ENCODE measurements around the gene PIGR.

PIGR gene

DNA sequence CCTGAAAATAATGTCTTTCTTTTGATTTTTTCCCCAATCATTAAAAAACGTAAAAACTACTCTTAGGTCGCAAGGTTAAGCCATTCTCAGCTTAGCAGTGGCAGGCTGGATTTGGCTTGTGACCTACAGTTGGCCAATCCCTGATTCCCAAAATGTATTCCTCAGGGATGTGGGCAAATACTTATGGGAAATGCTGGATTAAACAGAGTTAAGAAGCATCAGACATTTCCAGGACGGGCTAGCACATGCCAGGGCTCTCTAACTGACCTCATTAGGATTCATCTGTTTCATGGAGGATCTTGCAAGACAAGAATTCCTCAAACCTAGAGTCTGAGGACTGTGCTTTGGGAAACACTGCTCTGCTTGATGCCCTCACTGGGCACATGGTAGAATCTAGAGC, 50.0 kb downstream of the PIGR start:
- TF ChIP-seq, protein P1, sequence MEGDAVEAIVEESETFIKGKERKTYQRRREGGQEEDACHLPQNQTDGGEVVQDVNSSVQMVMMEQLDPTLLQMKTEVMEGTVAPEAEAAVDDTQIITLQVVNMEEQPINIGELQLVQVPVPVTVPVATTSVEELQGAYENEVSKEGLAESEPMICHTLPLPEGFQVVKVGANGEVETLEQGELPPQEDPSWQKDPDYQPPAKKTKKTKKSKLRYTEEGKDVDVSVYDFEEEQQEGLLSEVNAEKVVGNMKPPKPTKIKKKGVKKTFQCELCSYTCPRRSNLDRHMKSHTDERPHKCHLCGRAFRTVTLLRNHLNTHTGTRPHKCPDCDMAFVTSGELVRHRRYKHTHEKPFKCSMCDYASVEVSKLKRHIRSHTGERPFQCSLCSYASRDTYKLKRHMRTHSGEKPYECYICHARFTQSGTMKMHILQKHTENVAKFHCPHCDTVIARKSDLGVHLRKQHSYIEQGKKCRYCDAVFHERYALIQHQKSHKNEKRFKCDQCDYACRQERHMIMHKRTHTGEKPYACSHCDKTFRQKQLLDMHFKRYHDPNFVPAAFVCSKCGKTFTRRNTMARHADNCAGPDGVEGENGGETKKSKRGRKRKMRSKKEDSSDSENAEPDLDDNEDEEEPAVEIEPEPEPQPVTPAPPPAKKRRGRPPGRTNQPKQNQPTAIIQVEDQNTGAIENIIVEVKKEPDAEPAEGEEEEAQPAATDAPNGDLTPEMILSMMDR (IDR thresholded peaks at IDR 0.05; ENCODE audit: insufficient read depth, missing control alignments) = no peak
- FAIRE-seq (no peak), DNase-seq (ENCODE audit: insufficient read length, low spot score) (no peak)

- no peak for DNase-seq (ENCODE audit: insufficient read length, low spot score)
- no peak for FAIRE-seq
- TF ChIP-seq, protein P1 (IDR thresholded peaks at IDR 0.05; ENCODE audit: insufficient read depth, missing control alignments) = no peak
These were observed 50.4 kb downstream of the PIGR start for GRCh38 chr1:206895837-206896242.

DNA sequence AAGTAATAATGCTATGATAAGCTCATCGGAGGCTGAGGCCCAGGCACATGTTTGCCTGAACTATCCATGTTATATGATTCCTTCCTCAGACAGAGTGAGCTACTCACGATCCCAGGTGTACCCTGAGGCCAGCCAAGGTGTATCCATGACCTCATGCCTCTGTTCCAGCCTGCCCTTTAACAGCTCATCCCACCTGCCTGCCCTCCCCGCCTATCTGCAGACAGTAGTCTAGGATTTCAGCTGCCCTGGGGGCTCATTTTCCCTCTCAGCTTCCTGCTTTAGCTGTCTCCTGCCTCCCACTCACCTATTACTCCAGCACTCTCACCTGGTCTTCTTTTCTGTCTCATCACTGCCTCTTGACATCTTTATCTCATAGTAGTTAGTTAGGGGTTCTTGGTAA, 50.9 kb downstream of the PIGR start:
- TF ChIP-seq, protein P1 (IDR thresholded peaks at IDR 0.05; ENCODE audit: insufficient read depth, missing control alignments) = no peak
- no peak for FAIRE-seq
- no peak for DNase-seq (ENCODE audit: insufficient read length, low spot score)

- TF ChIP-seq, protein P1 (IDR thresholded peaks at IDR 0.05; ENCODE audit: insufficient read depth, missing control alignments) = no peak
- no peak for DNase-seq (ENCODE audit: insufficient read length, low spot score)
- FAIRE-seq = no peak
These were observed 52.9 kb downstream of the PIGR start for GRCh38 chr1:206893380-206893779.

DNA sequence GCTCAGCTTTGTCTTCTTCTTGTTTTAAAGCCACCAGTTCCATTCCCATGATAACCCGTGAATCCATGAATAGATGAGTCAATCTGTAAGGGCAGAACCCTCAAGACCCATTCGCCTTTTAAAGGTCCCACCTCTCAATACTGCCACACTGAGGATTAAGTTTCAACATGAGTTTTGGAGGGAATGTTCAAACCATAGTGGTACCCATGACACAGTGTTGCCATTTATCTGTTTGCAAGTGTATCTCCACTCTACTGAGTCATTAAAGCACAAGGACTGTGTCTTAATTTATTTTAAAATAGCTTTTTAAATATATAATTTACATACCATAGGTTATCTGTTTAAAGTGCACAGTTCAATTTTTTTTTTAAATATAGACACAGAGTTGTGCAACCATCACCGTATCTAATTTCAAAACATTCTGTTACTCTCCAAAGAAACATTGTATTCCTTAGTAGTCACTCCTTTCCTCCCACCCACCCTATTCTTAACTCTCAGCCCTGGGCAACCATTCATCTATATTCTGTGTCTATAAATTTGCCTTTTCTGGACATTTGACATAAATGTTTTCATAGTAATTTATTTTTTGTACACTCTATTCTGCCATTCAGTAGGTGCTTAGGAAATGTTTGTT, 53.8 kb downstream of the PIGR start:
- no peak for FAIRE-seq
- no peak for DNase-seq (ENCODE audit: insufficient read length, low spot score)
- TF ChIP-seq, protein P1 (IDR thresholded peaks at IDR 0.05; ENCODE audit: insufficient read depth, missing control alignments) = no peak

DNA sequence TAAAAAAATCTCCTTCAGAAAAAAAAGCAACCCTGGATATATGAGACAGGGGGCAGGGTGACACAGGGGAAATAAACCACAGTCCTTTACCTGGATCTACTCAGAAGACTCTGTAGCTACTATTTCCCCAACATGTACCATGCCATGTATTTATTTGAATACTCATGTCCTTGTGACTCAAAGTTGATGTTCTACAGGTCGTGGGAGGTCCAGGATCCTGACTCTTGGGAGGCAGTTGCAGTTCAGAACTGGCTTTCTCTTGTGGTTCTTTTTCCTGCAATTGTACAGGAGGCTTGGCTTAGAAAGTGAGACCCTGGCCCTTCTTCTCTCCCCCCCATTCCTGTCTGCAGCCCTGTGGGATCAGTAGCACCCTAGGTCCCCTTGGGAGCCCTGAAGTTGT, 54.9 kb downstream of the PIGR start:
- DNase-seq (ENCODE audit: insufficient read length, low spot score) (no peak), FAIRE-seq (no peak)
- TF ChIP-seq, protein P1 (IDR thresholded peaks at IDR 0.05; ENCODE audit: insufficient read depth, missing control alignments) = no peak

- DNase-seq (ENCODE audit: insufficient read length, low spot score) = no peak
- TF ChIP-seq, protein P1 (IDR thresholded peaks at IDR 0.05; ENCODE audit: insufficient read depth, missing control alignments) = no peak
- no peak for FAIRE-seq
These were observed 55.9 kb downstream of the PIGR start for GRCh38 chr1:206890125-206891060.
